Endodermal cell (in vitro differentiated cells): ENCODE results near the gene MIER2. TPM values are rescaled to one million over a fixed set of nuclear protein-coding genes. Genes with fewer than 3 reads are reported as not detected.
"Not testable (repeated sequence)": the region's sequence is repeated elsewhere in the genome, so short reads cannot be mapped to it uniquely, and the experiment has no call there.

Experiments used
- DNase-seq: peaks from one replicate; pipeline ENCODE4 v3.0.0-alpha.2; 2017
- H3K27ac ChIP-seq: 2 replicates; pipeline ENCODE4 v1.5.1; 2013; ENCODE audit warnings: mild to moderate bottlenecking, low read depth, low read length, moderate library complexity
- H3K27me3 ChIP-seq: 2 replicates; pipeline ENCODE4 v1.6.1; 2013; ENCODE audit warnings: mild to moderate bottlenecking, low read length, moderate library complexity; ENCODE audit not compliant: insufficient read depth, control insufficient read depth, poor library complexity, severe bottlenecking
- H3K36me3 ChIP-seq: 2 replicates; pipeline ENCODE4 v1.7.0; 2013; ENCODE audit warnings: mild to moderate bottlenecking, low read length, moderate library complexity; ENCODE audit not compliant: control insufficient read depth, insufficient read depth
- H3K4me1 ChIP-seq: one replicate; pipeline ENCODE4 v1.7.0; 2013; ENCODE audit warnings: low read length; ENCODE audit not compliant: control insufficient read depth, insufficient read depth
- H3K4me3 ChIP-seq: 2 replicates; pipeline ENCODE4 v1.5.1; 2013; ENCODE audit warnings: mild to moderate bottlenecking, low read length, moderate library complexity
- H3K9ac ChIP-seq: 2 replicates; pipeline ENCODE4 v1.6.1; 2013; ENCODE audit warnings: mild to moderate bottlenecking, low read length, moderate library complexity; ENCODE audit not compliant: poor library complexity, severe bottlenecking; ENCODE audit errors: extremely low read depth
- H3K9me3 ChIP-seq: 2 replicates; pipeline ENCODE4 v1.6.1; 2013; ENCODE audit warnings: mild to moderate bottlenecking, low read length, moderate library complexity; ENCODE audit not compliant: control insufficient read depth
- H3K27ac Mint-ChIP-seq: 2 replicates; pipeline ENCODE4 v1.8.0; 2020; ENCODE audit warnings: mixed read lengths
- H3K27me3 Mint-ChIP-seq: 2 replicates; pipeline ENCODE4 v1.8.0; 2021; ENCODE audit warnings: mild to moderate bottlenecking, mixed read lengths; ENCODE audit not compliant: insufficient read depth
- H3K36me3 Mint-ChIP-seq: 2 replicates; pipeline ENCODE4 v1.8.0; 2020; ENCODE audit warnings: low read depth, mixed read lengths
- H3K4me1 Mint-ChIP-seq: 2 replicates; pipeline ENCODE4 v1.8.0; 2020; ENCODE audit warnings: mixed read lengths
- H3K4me3 Mint-ChIP-seq: 2 replicates; pipeline ENCODE4 v1.8.0; 2020; ENCODE audit warnings: mild to moderate bottlenecking, moderate library complexity, mixed read lengths
- H3K9me3 Mint-ChIP-seq: 2 replicates; pipeline ENCODE4 v1.8.0; 2020; ENCODE audit warnings: mild to moderate bottlenecking, mixed read lengths
- CTCF ChIP-seq: fragments of 200-600 bp; sonication (generic); conservative IDR thresholded peaks from 2 replicates; pipeline ENCODE4 v1.5.0; 2021; ENCODE audit warnings: antibody characterized with exemption, mild to moderate bottlenecking
- WGBS, 2 experiments: methylation state at CpG; one replicate each; pipeline versions ENCODE4 v1.1.5 to v1.1.7; 2013; ENCODE audit warnings: missing lambda C conversion rate in 2 of 2, mixed read lengths in 1 of 2; ENCODE audit not compliant: insufficient coverage in 1 of 2, insufficient read length in 1 of 2; 5-methylcytosine and 5-hydroxymethylcytosine counted together
- total RNA-seq, 2 donors: library from RNA; stranded (reverse); fragmentation: NEBNext Ultra II Directional in 1 of 2; extraction: Animal tissue kit (Norgen Biotek cat#: 25700) in 1 of 2; gene quantifications; 2 replicates in 1 of 2; 3 replicates in 1 of 2; pipeline ENCODE4 v1.2.1, GENCODE V29; 2021

The MIER2 gene
- total RNA-seq, 2 donors from 2014 or later: 50.5 to 51.3 TPM

DNA sequence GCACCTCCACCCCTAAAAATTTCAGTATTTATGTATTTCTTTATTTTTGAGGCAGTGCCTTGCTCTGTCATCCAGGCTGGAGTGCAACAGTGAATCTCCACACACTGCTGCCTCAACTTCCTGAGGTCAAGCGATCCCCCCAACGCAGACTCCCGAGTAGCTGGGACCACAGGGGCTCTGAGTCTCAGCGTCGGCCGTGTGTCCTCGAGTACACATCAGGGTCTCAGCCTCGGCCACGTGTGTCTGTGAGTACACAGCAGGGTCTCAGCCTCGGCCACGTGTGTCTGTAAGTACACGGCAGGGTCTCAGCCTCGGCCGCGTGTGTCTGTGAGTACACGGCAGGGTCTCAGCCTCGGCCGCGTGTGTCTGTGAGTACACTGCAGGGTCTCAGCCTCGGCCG is 43.2 kb upstream of the MIER2 start:
- peaks cover 6% of the 10 kb centered on the region for H3K4me1 ChIP-seq
- H3K27ac ChIP-seq: no peak overlapping the region
- H3K27ac Mint-ChIP-seq: peak overlapping the region; percentile 95
- H3K27me3 ChIP-seq: no peaks in the 10 kb centered on the region
- H3K27me3 Mint-ChIP-seq: peaks cover 16% of the 10 kb centered on the region
- 91 to 95% methylated on average over 3 to 15 of the region's 21 CpGs for WGBS, 2 experiments
- H3K9ac ChIP-seq: no peak overlapping the region
- H3K4me3 Mint-ChIP-seq: peak overlapping the region; percentile 28
- no peaks in the 10 kb centered on the region for H3K36me3 Mint-ChIP-seq
- TF ChIP-seq CTCF: no peak
- no peaks in the 10 kb centered on the region for H3K9me3 ChIP-seq
- no peak for DNase-seq
- H3K4me3 ChIP-seq: no peak overlapping the region
- peaks cover 38% of the 10 kb centered on the region for H3K4me1 Mint-ChIP-seq
- no peaks in the 10 kb centered on the region for H3K36me3 ChIP-seq
- no peaks in the 10 kb centered on the region for H3K9me3 Mint-ChIP-seq

- H3K27ac ChIP-seq, H3K4me1 ChIP-seq, H3K9me3 Mint-ChIP-seq, H3K27me3 ChIP-seq, H3K9me3 ChIP-seq, H3K9ac ChIP-seq, H3K36me3 Mint-ChIP-seq, H3K36me3 ChIP-seq, H3K4me3 ChIP-seq: not testable (repeated sequence)
- peak; percentile 90 for DNase-seq
- Mint-ChIP-seq H3K4me1 (peaks cover 38% of the 10 kb centered on the region), H3K27ac (peak overlapping the region; percentile 92), H3K4me3 (peak overlapping the region; percentile 32), H3K27me3 (peaks cover 11% of the 10 kb centered on the region)
- 28% methylated on average over 13 of the region's 22 CpGs; no CpG with 5 or more reads in 1 of the 2 experiments for WGBS, 2 experiments
Measured at GRCh38 chr19:386632-387301, 42.2 kb upstream of the MIER2 start.

DNA sequence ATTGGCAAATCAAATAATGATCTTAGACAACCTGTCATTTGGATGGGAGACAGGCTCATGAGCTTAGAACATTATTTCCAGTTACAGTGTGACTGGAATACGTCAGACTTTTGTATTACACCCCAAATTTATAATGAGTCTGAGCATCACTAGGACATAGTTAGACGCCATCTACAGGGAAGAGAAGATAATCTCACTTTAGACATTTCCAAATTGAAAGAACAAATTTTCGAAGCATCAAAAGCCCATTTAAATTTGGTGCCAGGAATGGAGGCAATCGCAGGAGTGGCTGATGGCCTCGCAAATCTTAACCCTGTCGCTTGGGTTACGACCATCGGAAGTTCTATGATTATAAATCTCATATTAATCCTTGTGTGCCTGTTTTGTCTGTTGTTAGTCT is 41.6 kb upstream of the MIER2 start:
- not testable (repeated sequence) for H3K27me3 ChIP-seq, H3K36me3 Mint-ChIP-seq, H3K36me3 ChIP-seq, H3K9me3 Mint-ChIP-seq, H3K4me1 ChIP-seq, H3K9ac ChIP-seq, H3K27ac ChIP-seq, H3K27me3 Mint-ChIP-seq, H3K9me3 ChIP-seq, H3K4me3 ChIP-seq, DNase-seq
- 92 to 95% methylated on average over 7 of the region's 8 CpGs for WGBS, 2 experiments
- Mint-ChIP-seq H3K4me1 (peaks cover 38% of the 10 kb centered on the region), H3K27ac (peak overlapping the region; percentile 92), H3K4me3 (peak overlapping the region; percentile 32)
- TF ChIP-seq CTCF: peak; percentile 46

- peaks cover 2% of the 10 kb centered on the region for H3K9me3 Mint-ChIP-seq
- H3K36me3 ChIP-seq: no peaks in the 10 kb centered on the region
- peaks cover 10% of the 10 kb centered on the region for H3K27me3 Mint-ChIP-seq
- no peaks in the 10 kb centered on the region for H3K9me3 ChIP-seq
- DNase-seq: no peak
- H3K27ac ChIP-seq: peak overlapping the region; percentile 64
- H3K36me3 Mint-ChIP-seq: no peaks in the 10 kb centered on the region
- peak overlapping the region; percentile 92 for H3K27ac Mint-ChIP-seq
- peak overlapping the region; percentile 20 for H3K4me3 Mint-ChIP-seq
- peaks cover 6% of the 10 kb centered on the region for H3K4me1 ChIP-seq
- WGBS, 2 experiments: 80% methylated on average over 8 of the region's 9 CpGs; no CpG with 5 or more reads in 1 of the 2 experiments
- no peak overlapping the region for H3K9ac ChIP-seq
- H3K4me3 ChIP-seq: no peak overlapping the region
- H3K27me3 ChIP-seq: no peaks in the 10 kb centered on the region
- TF ChIP-seq CTCF: no peak
- H3K4me1 Mint-ChIP-seq: peaks cover 38% of the 10 kb centered on the region
Measured at GRCh38 chr19:384799-385169, 40.2 kb upstream of the MIER2 start.
